MM.1S (cell line): ENCODE measurements around the gene LARGE1.

Source experiments
- DNase-seq: peaks from one replicate; pipeline ENCODE4 v3.0.0-alpha.2; 2015
- H2AFZ ChIP-seq: fragments of 300-600 bp; sonication (generic); 2 replicates; pipeline ENCODE4 v1.6.0; 2016; ENCODE audit warnings: antibody characterized with exemption, low read length
- H3F3A ChIP-seq: fragments of 300-600 bp; sonication (generic); 2 replicates; pipeline ENCODE4 v1.6.1; 2016; ENCODE audit warnings: mild to moderate bottlenecking, antibody characterized with exemption, low read length, moderate library complexity, mixed read lengths; ENCODE audit not compliant: insufficient read depth
- H3K27ac ChIP-seq: fragments of 300-600 bp; sonication (generic); 2 replicates; pipeline ENCODE4 v1.5.1; 2016; ENCODE audit warnings: mild to moderate bottlenecking, low read length
- H3K27me3 ChIP-seq: fragments of 300-600 bp; sonication (generic); replicated peaks from 2 replicates; pipeline ENCODE4 v1.6.0; 2016; ENCODE audit warnings: low read length; ENCODE audit not compliant: insufficient read depth
- H3K36me3 ChIP-seq: fragments of 300-600 bp; sonication (generic); replicated peaks from 2 replicates; pipeline ENCODE4 v1.6.1; 2016; ENCODE audit warnings: mild to moderate bottlenecking, low read length, mixed read lengths; ENCODE audit not compliant: insufficient read depth
- H3K4me1 ChIP-seq: fragments of 300-600 bp; sonication (generic); 2 replicates; pipeline ENCODE4 v1.6.1; 2016; ENCODE audit warnings: low read length, mixed read lengths
- H3K4me2 ChIP-seq: fragments of 300-600 bp; sonication (generic); 2 replicates; pipeline ENCODE4 v1.6.0; 2016; ENCODE audit warnings: low read depth, low read length
- H3K4me3 ChIP-seq: fragments of 300-600 bp; sonication (generic); 2 replicates; pipeline ENCODE4 v1.5.1; 2016; ENCODE audit warnings: low read length, mixed read lengths
- H3K79me2 ChIP-seq: fragments of 300-600 bp; sonication (generic); 2 replicates; pipeline ENCODE4 v1.6.1; 2016; ENCODE audit warnings: mixed run types, low read length, mixed read lengths
- H3K9ac ChIP-seq: fragments of 300-600 bp; sonication (generic); 2 replicates; pipeline ENCODE4 v1.6.1; 2016; ENCODE audit warnings: low read length, mixed read lengths
- H3K9me2 ChIP-seq: fragments of 300-600 bp; sonication (generic); replicated peaks from 2 replicates; pipeline ENCODE4 v1.6.1; 2016; ENCODE audit warnings: mild to moderate bottlenecking, low read length, mixed read lengths; ENCODE audit not compliant: insufficient read depth
- H3K9me3 ChIP-seq: fragments of 300-600 bp; sonication (generic); replicated peaks from 2 replicates; pipeline ENCODE4 v1.6.1; 2016; ENCODE audit warnings: mild to moderate bottlenecking, low read length, mixed read lengths; ENCODE audit not compliant: insufficient read depth
- H4K20me1 ChIP-seq: fragments of 300-600 bp; sonication (generic); 2 replicates; pipeline ENCODE4 v1.6.1; 2016; ENCODE audit warnings: mild to moderate bottlenecking, low read length, moderate library complexity, mixed read lengths; ENCODE audit not compliant: insufficient read depth
- CTCF ChIP-seq: fragments of 300-600 bp; sonication (generic); IDR thresholded peaks from 2 replicates; pipeline ENCODE4 v1.5.1; 2016; ENCODE audit warnings: antibody characterized with exemption, low read length, mixed read lengths
- EZH2 ChIP-seq: fragments of 300-600 bp; sonication (generic); optimal IDR thresholded peaks from 2 replicates; pipeline ENCODE3; 2017; ENCODE audit warnings: low read depth, mild to moderate bottlenecking, antibody characterized with exemption, low read length, mixed read lengths
- EZH2phosphoT487 ChIP-seq: fragments of 300-600 bp; sonication (generic); IDR thresholded peaks from 2 replicates; pipeline ENCODE4 v1.6.1; 2018; ENCODE audit warnings: antibody characterized with exemption, low read length

LARGE1 gene

GRCh38 chr22:33699176-33699575, 221.1 kb downstream of the LARGE1 start:
- H3K27me3 ChIP-seq, result no peaks in the 10 kb centered on the region
- no peaks in the 10 kb centered on the region for H4K20me1 ChIP-seq
- no peak overlapping the region for H3K4me2 ChIP-seq
- TF ChIP-seq CTCF, result no peak
- TF ChIP-seq EZH2phosphoT487, result no peak
- TF ChIP-seq EZH2, result no peak
- H3K27ac ChIP-seq, result no peak overlapping the region
- H3K9me3 ChIP-seq, result no peaks in the 10 kb centered on the region
- H3K36me3 ChIP-seq, result no peaks in the 10 kb centered on the region
- no peak overlapping the region for H3K4me3 ChIP-seq
- DNase-seq, result no peak
- no peaks in the 10 kb centered on the region for H3K9me2 ChIP-seq
- H3F3A ChIP-seq, result no peaks in the 10 kb centered on the region
- H3K79me2 ChIP-seq, result peaks cover 34% of the 10 kb centered on the region
- H2AFZ ChIP-seq, result no peak overlapping the region
- no peak overlapping the region for H3K9ac ChIP-seq
- no peaks in the 10 kb centered on the region for H3K4me1 ChIP-seq

- H3K9me2 ChIP-seq, result no peaks in the 10 kb centered on the region
- no peak overlapping the region for H3K9ac ChIP-seq
- no peak overlapping the region for H2AFZ ChIP-seq
- H3K4me3 ChIP-seq, result no peak overlapping the region
- H3K9me3 ChIP-seq, result no peaks in the 10 kb centered on the region
- TF ChIP-seq CTCF, result no peak
- TF ChIP-seq EZH2phosphoT487, result no peak
- TF ChIP-seq EZH2, result no peak
- no peak for DNase-seq
- no peaks in the 10 kb centered on the region for H3K27me3 ChIP-seq
- H3K4me1 ChIP-seq, result no peaks in the 10 kb centered on the region
- H3K27ac ChIP-seq, result no peak overlapping the region
- no peaks in the 10 kb centered on the region for H4K20me1 ChIP-seq
- no peaks in the 10 kb centered on the region for H3K36me3 ChIP-seq
- peaks cover 43% of the 10 kb centered on the region for H3K79me2 ChIP-seq
- no peaks in the 10 kb centered on the region for H3F3A ChIP-seq
- H3K4me2 ChIP-seq, result no peak overlapping the region
Measured at GRCh38 chr22:33697640-33698039, 222.6 kb downstream of the LARGE1 start.

- H3K79me2 ChIP-seq, result peaks cover 59% of the 10 kb centered on the region
- no peak for TF ChIP-seq EZH2
- TF ChIP-seq EZH2phosphoT487, result no peak
- no peak for TF ChIP-seq CTCF
Measured at GRCh38 chr22:33691057-33691630, 229.1 kb downstream of the LARGE1 start.

More at GRCh38 chr22:33691057-33691630, 229.1 kb downstream of the LARGE1 start:
- Histone ChIP-seq H3K9ac (no peak overlapping the region), H3F3A (no peaks in the 10 kb centered on the region), H2AFZ (no peak overlapping the region), H4K20me1 (no peaks in the 10 kb centered on the region), H3K27ac (no peak overlapping the region), H3K9me3 (no peaks in the 10 kb centered on the region), H3K9me2 (no peaks in the 10 kb centered on the region), H3K4me1 (no peaks in the 10 kb centered on the region), H3K4me2 (no peak overlapping the region), H3K27me3 (no peaks in the 10 kb centered on the region), H3K36me3 (no peaks in the 10 kb centered on the region), H3K4me3 (no peak overlapping the region)
- no peak for DNase-seq
